Loucy (cell line): Measurements from ENCODE around the gene CHST11.

Source experiments
- EZH2phosphoT487 ChIP-seq: fragments of 200-600 bp; IDR thresholded peaks from 2 replicates; pipeline ENCODE4 v1.6.1; 2018; ENCODE audit warnings: antibody characterized with exemption, mild to moderate bottlenecking, moderate library complexity, borderline replicate concordance
- TF ChIP-seq, protein P1 (sequence below): fragments of 200-600 bp; sonication (generic); conservative IDR thresholded peaks from 2 replicates; pipeline ENCODE4 v1.5.1; 2014; ENCODE audit warnings: mild to moderate bottlenecking, antibody characterized with exemption, low read length

GRCh38 chr12:104585448-104586055, 128.8 kb downstream of the CHST11 start:
- TF ChIP-seq, protein P1, sequence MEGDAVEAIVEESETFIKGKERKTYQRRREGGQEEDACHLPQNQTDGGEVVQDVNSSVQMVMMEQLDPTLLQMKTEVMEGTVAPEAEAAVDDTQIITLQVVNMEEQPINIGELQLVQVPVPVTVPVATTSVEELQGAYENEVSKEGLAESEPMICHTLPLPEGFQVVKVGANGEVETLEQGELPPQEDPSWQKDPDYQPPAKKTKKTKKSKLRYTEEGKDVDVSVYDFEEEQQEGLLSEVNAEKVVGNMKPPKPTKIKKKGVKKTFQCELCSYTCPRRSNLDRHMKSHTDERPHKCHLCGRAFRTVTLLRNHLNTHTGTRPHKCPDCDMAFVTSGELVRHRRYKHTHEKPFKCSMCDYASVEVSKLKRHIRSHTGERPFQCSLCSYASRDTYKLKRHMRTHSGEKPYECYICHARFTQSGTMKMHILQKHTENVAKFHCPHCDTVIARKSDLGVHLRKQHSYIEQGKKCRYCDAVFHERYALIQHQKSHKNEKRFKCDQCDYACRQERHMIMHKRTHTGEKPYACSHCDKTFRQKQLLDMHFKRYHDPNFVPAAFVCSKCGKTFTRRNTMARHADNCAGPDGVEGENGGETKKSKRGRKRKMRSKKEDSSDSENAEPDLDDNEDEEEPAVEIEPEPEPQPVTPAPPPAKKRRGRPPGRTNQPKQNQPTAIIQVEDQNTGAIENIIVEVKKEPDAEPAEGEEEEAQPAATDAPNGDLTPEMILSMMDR: no peak
- no peak for TF ChIP-seq EZH2phosphoT487
